Hindlimb muscle (tissue), 1 donor: Measurements from ENCODE around the gene BSX. TPM values are rescaled to one million over a fixed set of nuclear protein-coding genes. Genes with fewer than 3 reads are reported as not detected.

Source experiments
- DNase-seq: peaks from one replicate; pipeline ENCODE4 v3.0.0-alpha.2; 2013
- polyA plus RNA-seq: library from polyadenylated mRNA; unstranded; fragments of 120-200 nt; gene quantifications from one replicate; pipeline ENCODE4 v1.2.1, GENCODE V29; 2013; ENCODE audit not compliant: insufficient read length

The BSX gene
- polyA plus RNA-seq, 1 donor, result not detected

DNA sequence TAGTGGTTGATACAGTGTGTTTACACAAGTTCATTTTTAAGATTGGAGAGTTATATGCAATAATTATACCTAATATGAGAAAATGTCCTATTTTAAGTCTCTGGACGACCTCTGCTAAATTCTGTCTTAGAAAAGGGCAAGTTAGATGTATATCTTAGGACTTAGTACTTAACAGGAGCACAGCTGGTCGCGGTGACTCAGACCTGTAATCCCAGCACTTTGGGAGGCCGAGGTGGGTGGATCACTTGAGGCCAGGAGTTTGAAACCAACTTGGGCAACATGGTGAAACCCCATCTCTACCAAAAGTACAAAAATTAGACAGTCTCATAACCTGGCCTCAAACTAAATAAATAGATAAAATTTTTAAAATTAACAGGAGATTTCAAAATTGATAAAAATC is 27.2 kb downstream of the BSX start:
- DNase-seq, result no peak

DNA sequence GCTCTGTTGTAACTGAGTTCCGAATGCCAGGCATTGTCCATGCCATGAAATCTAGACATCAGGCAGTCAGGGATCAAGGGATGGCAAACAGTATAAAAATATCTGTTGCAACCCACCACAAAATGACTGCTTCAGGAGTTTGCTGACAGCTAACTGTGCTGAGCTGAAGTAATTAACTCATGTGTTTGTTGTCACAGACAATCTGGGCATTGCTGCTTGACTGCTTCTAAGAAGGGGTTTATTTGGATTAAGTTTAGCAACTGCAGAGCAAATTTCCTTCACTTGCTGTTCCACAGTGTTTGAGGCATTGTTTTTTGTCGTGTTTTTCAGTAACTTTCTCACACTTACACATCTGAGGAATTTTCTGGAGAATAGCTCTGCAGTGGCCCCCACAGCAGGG is 30.4 kb downstream of the BSX start:
- DNase-seq, result no peak

GRCh38 chr11:122938557-122938956 is 43.1 kb downstream of the BSX start:
- DNase-seq, result no peak

GRCh38 chr11:122937983-122938382 is 43.7 kb downstream of the BSX start:
- no peak for DNase-seq

- peak; percentile 19 for DNase-seq
Measured at GRCh38 chr11:122933416-122933815, 48.2 kb downstream of the BSX start.

GRCh38 chr11:122931510-122931909 is 50.1 kb downstream of the BSX start:
- DNase-seq, result no peak

Other genes with a start within 250 kb of the BSX start
- not detected for gene CRTAM, start 143.3 kb downstream of the BSX start, polyA plus RNA-seq
- 1.4 TPM for gene JHY, start 99.1 kb downstream of the BSX start, polyA plus RNA-seq
- 1,701 TPM for gene HSPA8, start 80.3 kb upstream of the BSX start, polyA plus RNA-seq
- 12.5 TPM for gene CLMP, start 213.4 kb upstream of the BSX start, polyA plus RNA-seq